Measurements from ENCODE around the gene ITGA2.
"Not testable (repeated sequence)": the region's sequence is repeated elsewhere in the genome, so short reads cannot be mapped to it uniquely, and the experiment has no call there.

ITGA2 gene

GRCh38 chr5:53100606-53101005 lies 111.5 kb downstream of the ITGA2 start:
- no peak for DNase-seq (ENCODE audit: low read depth)

GRCh38 chr5:53105611-53106300 lies 116.6 kb downstream of the ITGA2 start:
- no peak for DNase-seq (ENCODE audit: low read depth)

GRCh38 chr5:53109056-53109442 lies 119.9 kb downstream of the ITGA2 start:
- no peak for DNase-seq (ENCODE audit: low read depth)

GRCh38 chr5:53109443-53110127 lies 120.4 kb downstream of the ITGA2 start, which contains the start of gene MOCS2:
Gene MOCS2, minus strand, starts transcription at chr5:53109757. Its CDS starts 2,583 bp downstream, at chr5:53107174.
- no peak for DNase-seq (ENCODE audit: low read depth)

- no peak for DNase-seq (ENCODE audit: low read depth)
These were observed 121.0 kb downstream of the ITGA2 start for GRCh38 chr5:53110156-53110555.

- no peak for DNase-seq (ENCODE audit: low read depth)
These were observed 122.0 kb downstream of the ITGA2 start for GRCh38 chr5:53111139-53111538.

GRCh38 chr5:53112307-53112706 lies 123.2 kb downstream of the ITGA2 start:
- not testable (repeated sequence) for DNase-seq (ENCODE audit: low read depth)

GRCh38 chr5:53112909-53113308 lies 123.8 kb downstream of the ITGA2 start:
- DNase-seq (ENCODE audit: low read depth): no peak

- no peak for DNase-seq (ENCODE audit: low read depth)
These were observed 124.8 kb downstream of the ITGA2 start for GRCh38 chr5:53113947-53114346.

- DNase-seq (ENCODE audit: low read depth): no peak
These were observed 125.8 kb downstream of the ITGA2 start for GRCh38 chr5:53114988-53115387.

- DNase-seq (ENCODE audit: low read depth): no peak
These were observed 127.4 kb downstream of the ITGA2 start for GRCh38 chr5:53116597-53116996.

GRCh38 chr5:53118879-53119278 lies 129.7 kb downstream of the ITGA2 start:
- DNase-seq (ENCODE audit: low read depth): no peak

- DNase-seq (ENCODE audit: low read depth): no peak
These were observed 131.0 kb downstream of the ITGA2 start for GRCh38 chr5:53120165-53120564.

GRCh38 chr5:53123702-53124101 lies 134.6 kb downstream of the ITGA2 start:
- DNase-seq (ENCODE audit: low read depth): no peak

- DNase-seq (ENCODE audit: low read depth): no peak
These were observed 137.4 kb downstream of the ITGA2 start for GRCh38 chr5:53126521-53126920.

GRCh38 chr5:53127107-53127506 lies 138.0 kb downstream of the ITGA2 start:
- DNase-seq (ENCODE audit: low read depth): no peak

- DNase-seq (ENCODE audit: low read depth): no peak
These were observed 139.3 kb downstream of the ITGA2 start for GRCh38 chr5:53128481-53128880.

GRCh38 chr5:53130266-53130665 lies 141.1 kb downstream of the ITGA2 start:
- no peak for DNase-seq (ENCODE audit: low read depth)

GRCh38 chr5:53133020-53133419 lies 143.9 kb downstream of the ITGA2 start:
- no peak for DNase-seq (ENCODE audit: low read depth)
